Measurements from ENCODE around the gene EMC9.

DNA sequence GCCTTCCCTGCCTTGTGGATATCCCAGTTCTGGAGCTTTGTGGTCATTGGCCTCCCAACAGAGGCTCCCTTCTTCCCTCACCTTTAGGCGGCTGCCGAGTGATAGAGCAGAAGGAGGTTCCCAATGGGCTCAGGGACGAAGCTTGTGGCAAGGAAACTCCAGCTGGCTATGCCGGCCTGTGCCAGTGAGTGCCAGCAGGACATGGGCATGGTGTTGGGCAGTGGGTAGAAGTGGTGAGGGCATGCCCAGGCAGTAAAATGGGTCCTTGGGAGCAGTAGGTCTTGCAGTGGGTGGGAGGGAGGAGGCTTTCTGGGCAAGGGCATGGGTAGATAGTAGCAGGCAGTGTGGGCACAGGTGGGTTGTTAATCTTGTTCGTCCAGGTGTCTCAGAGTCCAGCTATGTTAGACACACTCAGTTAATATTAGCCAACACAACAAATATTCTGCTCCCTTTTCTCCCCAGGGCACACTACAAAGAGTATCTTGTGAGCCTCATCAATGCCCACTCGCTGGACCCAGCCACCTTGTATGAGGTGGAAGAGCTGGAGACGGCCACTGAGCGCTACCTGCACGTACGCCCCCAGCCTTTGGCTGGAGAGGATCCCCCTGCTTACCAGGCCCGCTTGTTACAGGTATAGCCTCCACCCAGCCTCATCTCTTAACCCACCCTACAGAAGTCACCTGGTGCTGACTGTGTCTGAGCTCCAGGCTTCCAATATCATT lies 18.5 kb upstream of the EMC9 start:
- TF ChIP-seq, protein P1, sequence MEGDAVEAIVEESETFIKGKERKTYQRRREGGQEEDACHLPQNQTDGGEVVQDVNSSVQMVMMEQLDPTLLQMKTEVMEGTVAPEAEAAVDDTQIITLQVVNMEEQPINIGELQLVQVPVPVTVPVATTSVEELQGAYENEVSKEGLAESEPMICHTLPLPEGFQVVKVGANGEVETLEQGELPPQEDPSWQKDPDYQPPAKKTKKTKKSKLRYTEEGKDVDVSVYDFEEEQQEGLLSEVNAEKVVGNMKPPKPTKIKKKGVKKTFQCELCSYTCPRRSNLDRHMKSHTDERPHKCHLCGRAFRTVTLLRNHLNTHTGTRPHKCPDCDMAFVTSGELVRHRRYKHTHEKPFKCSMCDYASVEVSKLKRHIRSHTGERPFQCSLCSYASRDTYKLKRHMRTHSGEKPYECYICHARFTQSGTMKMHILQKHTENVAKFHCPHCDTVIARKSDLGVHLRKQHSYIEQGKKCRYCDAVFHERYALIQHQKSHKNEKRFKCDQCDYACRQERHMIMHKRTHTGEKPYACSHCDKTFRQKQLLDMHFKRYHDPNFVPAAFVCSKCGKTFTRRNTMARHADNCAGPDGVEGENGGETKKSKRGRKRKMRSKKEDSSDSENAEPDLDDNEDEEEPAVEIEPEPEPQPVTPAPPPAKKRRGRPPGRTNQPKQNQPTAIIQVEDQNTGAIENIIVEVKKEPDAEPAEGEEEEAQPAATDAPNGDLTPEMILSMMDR (IDR thresholded peaks at IDR 0.05), result no peak
- TF ChIP-seq POLR2A (IDR thresholded peaks at IDR 0.05), result no peak
